GM12801 (cell line): ENCODE data around the gene ARHGAP19.

ENCODE experiments used
- CTCF ChIP-seq: IDR thresholded peaks from one replicate; pipeline ENCODE4 v1.5.1; 2011; ENCODE audit warnings: control low read depth; ENCODE audit not compliant: insufficient read length; ENCODE audit errors: extremely low read depth

ARHGAP19 gene

GRCh38 chr10:97250952-97251351 lies 41.5 kb downstream of the ARHGAP19 start:
- no peak for TF ChIP-seq CTCF

- no peak for TF ChIP-seq CTCF
Observed at GRCh38 chr10:97243836-97244235, 48.6 kb downstream of the ARHGAP19 start.

GRCh38 chr10:97238855-97239254 lies 53.6 kb downstream of the ARHGAP19 start:
- TF ChIP-seq CTCF: no peak

- no peak for TF ChIP-seq CTCF
Observed at GRCh38 chr10:97235353-97235752, 57.1 kb downstream of the ARHGAP19 start.

GRCh38 chr10:97234400-97234799 lies 58.0 kb downstream of the ARHGAP19 start:
- no peak for TF ChIP-seq CTCF

GRCh38 chr10:97230146-97230545 lies 62.3 kb downstream of the ARHGAP19 start:
- TF ChIP-seq CTCF: no peak

GRCh38 chr10:97229322-97230015 lies 63.0 kb downstream of the ARHGAP19 start:
- TF ChIP-seq CTCF: no peak
